Hematopoietic multipotent progenitor cell treated with erythropoietin and hydrocortisone succinate and interleukin-3 and kit ligand, for 4 days (in vitro differentiated cells): ENCODE results near the gene IL15.
"Not testable (repeated sequence)": the region's sequence is repeated elsewhere in the genome, so short reads cannot be mapped to it uniquely, and the experiment has no call there.

ENCODE experiments used
- DNase-seq: peaks from one replicate; pipeline ENCODE4 v3.0.0-alpha.2; 2015

IL15 gene

DNA sequence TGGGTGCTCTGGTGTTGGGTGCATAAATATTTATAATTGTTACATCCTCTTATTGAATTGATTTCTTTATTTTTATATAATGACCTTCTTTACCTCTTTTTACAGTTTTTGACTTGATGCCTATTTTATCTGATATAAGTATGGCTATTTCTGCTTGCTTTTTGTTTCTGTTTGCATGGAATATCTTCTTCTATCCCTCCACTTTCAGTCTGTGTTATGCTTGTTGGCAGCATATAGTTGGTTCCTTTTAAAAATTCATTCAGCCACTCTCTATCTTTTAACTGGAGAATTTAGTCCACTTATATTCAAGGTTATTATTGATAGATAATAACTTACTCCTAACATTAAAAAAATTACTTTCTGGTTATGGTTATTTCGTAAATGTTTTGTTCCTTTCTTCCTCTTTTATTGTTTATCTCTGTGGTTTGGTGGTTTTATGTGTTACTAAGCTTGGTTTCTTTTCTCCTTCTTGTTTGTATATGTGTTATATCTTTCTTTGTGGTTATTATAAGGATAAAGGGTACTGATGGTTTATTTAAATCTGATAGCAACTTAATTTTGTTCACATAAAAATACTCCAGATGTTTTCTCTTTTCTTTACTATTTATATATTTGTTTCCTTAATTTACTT is 69.5 kb downstream of the IL15 start:
- DNase-seq: peak; percentile 66

DNA sequence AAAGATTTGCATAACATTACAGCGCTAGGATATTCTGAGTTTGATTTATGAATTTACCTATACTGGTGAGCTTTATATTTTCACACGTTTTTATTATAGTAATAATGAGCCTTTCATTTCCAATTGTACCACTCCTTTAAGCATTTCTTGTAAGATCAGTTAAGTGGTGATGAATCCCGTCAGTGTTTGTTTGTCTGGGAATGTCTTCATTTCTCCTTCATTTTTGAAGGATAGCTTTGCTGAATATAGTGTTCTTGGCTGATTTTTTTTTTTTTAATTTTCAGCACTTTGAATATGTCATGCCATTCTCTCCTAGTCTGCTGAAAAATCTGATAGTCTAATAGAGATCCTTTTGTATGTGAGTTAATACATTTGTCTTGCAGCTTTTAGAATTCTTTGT is 70.1 kb downstream of the IL15 start:
- no peak for DNase-seq

DNA sequence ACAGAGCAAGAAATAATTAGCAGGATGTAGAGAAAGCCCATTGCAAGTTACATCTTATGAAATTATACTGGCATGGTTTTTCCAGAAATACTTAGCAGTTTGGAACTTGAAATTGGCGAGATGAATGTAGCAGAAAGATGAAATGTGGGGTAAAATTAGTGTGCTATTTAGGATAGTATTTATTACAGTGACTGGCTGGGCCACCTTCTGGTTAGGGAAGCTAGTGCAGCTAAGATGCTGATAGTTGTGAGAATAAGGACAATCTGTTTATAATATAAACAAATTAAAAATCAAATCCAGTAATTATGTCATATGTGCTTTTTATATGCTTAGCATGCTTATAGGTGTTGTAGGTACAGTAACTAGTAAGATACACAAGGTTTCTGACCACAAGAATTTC is 74.8 kb downstream of the IL15 start:
- DNase-seq: peak; percentile 66

DNA sequence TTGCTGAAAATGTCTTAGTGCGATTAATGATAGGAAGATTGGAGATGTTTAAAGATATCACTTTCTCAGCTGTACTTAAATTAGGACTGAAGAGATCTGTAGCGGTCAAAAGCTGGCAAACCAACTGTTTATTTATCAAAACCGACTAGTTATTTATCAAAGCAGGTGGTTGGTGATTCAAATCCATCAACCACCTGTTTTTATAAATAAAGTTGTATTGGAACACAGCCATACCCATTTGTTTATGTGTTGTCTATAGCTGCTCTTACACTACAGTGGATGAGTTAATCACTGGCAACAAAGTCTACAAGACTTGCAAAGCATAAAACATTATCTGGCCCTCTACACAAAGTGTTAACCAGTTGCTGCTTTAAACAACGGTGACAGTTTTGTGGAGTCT is 76.8 kb downstream of the IL15 start:
- no peak for DNase-seq

DNA sequence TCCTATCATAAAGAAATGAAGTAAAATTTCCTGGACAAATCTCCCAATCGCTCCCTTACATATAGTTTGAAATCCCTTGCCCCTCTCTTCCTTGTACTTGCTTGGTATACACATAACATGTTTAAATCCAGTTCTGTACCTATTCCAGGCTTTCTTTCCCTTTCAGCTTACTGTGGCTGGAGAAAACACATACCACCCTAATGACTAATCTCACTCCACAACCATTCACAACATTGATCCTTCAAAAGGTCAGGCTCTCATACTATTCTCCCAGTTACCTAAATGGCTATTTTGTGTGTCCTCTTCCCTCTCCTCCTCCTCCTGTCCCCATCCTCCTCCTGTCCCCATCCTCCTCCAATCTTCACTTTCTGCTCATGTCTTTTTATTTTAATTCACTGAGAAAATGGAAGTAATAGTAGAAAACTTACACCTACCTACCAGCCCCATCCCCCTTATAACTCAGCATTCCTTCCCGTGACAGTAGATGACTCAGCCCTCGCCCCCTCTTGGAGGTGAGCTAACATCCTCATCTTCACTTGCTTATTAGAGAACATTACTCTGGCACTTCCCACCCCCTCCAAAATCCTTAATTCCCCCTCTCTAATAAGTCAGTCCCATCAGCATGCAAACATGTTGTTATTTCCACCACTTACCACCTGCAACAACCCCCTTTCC is 77.5 kb downstream of the IL15 start:
- DNase-seq: no peak

- no peak for DNase-seq
Measured at GRCh38 chr4:141719585-141719984, 83.2 kb downstream of the IL15 start.

GRCh38 chr4:141721174-141721573 is 84.8 kb downstream of the IL15 start:
- no peak for DNase-seq

GRCh38 chr4:141724646-141725045 is 88.3 kb downstream of the IL15 start:
- DNase-seq: no peak

GRCh38 chr4:141727420-141727819 is 91.0 kb downstream of the IL15 start:
- no peak for DNase-seq

- DNase-seq: no peak
Measured at GRCh38 chr4:141730805-141731204, 94.4 kb downstream of the IL15 start.

- DNase-seq: no peak
Measured at GRCh38 chr4:141731481-141731880, 95.1 kb downstream of the IL15 start.

GRCh38 chr4:141739636-141740035 is 103.3 kb downstream of the IL15 start:
- DNase-seq: no peak

DNA sequence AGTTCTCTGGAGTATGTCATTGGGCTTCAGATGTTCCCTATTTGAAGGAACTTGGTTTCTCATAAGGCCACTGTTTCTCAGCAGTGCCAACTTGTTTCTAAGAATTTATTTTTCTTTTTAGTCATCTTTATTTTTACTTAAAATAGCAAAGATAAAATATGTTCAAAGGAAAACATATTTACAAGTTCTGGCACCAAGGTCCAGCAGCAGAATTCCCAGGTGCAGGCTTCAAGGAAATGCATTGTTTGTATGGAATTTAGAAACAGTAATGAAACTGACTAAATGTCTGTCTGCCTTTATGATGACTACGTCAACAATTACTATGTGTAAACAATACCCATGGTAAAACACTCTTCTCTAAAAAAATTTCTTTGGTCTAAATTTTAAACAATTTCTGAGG is 109.6 kb downstream of the IL15 start:
- DNase-seq: no peak

DNA sequence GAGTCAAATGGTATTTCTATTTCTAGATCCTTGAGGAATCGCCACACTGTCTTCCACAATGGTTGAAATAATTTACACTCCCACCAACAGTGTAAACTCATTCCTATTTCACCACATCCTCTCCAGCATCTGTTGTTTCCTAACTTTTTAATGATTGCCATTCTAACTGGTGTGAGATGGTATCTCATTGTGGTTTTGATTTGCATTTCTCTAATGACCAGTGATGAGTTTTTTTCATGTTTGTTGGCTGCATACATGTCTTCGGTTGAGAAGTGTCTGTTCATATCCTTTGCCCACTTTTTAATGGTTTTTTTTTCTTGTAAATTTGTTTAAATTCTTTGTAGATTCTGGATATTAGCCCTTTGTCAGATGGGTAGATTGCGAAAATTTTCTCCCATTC is 115.4 kb downstream of the IL15 start:
- DNase-seq: not testable (repeated sequence)

DNA sequence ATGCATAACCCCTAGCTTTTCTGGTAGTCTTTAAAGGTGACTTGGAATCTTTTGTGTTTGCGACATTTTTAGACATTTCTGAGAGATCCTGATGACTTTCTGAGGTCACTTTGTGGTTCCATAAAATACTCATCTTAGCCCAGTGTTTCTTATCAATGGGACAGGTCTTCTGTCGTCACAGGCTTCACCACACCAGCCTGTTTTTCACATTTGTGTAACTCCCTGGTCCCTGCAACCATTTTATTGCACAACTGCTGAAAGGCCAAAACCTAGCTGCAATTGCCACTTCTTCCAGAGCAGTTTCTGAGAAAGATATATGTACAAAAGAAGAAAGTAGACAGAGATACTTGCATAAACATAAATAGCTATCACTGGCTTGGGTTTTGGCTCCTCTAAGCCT is 120.9 kb downstream of the IL15 start:
- peak; percentile 76 for DNase-seq

DNA sequence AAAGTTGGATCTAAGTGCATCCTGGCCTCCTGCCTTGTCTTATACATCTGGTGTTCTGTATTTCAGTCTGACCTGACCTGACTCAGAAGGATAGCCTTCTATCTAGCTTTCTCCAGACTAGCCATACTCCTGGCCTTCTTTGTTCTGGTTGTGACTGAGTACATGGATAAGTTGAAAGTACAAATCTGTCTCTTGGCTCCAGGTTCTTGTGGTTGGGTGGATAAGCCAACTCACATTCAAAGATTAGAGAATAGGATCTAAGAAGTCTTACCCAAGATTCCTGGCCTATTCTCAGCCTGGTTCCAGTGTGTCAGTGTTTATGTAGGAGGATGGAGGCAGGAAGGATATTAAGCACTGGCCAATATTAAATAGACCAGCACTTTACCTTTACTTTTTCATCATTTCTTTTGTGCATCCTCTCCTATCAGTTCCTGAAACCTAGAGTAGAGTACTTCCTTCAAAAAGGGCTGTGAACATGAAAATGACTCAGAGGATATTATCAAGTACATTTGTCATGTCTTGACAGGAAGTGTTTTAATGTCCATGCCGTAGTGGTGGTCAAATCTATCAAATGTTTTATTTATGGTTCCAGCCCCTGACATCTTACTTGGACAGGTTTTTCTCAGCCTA is 123.5 kb downstream of the IL15 start:
- DNase-seq: peak; percentile 45

DNA sequence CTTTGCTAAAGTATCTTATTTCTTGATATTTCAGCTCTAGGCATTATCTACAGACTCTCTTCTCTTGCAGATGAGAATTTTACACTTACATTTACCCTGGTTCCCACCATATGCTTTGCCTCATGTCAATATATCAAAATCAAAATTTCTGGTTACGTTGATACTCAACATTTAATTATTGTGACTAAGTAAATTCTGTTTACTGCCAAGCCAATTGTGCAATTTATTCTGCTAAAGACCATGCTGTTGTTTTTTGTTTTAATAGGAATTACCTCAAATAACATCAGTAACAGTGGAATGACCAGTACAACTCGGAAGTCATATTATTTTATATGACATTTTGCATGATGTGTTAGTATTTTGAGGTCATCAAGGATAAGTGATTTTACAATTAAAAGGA is 125.5 kb downstream of the IL15 start:
- no peak for DNase-seq

GRCh38 chr4:141763374-141763773 is 127.0 kb downstream of the IL15 start:
- DNase-seq: no peak

DNA sequence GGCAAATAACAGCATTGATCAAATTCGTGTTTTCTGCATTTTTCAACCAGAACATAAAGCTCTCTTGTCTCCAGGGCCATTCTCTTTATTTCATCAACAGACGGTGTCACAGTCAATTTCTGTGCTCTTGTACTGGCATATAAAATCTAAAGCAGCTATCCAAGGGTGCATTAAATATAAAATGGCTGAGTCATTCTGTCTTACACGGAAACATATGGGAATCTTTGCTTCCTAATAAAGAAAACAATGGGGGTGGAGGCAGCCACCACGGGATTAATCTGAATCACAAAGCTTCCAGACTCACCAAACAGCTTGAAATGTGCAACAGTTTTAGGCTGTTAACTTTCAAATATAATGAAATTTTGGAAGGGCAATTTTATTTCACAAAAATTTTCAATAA is 132.6 kb downstream of the IL15 start:
- peak; percentile 17 for DNase-seq

DNA sequence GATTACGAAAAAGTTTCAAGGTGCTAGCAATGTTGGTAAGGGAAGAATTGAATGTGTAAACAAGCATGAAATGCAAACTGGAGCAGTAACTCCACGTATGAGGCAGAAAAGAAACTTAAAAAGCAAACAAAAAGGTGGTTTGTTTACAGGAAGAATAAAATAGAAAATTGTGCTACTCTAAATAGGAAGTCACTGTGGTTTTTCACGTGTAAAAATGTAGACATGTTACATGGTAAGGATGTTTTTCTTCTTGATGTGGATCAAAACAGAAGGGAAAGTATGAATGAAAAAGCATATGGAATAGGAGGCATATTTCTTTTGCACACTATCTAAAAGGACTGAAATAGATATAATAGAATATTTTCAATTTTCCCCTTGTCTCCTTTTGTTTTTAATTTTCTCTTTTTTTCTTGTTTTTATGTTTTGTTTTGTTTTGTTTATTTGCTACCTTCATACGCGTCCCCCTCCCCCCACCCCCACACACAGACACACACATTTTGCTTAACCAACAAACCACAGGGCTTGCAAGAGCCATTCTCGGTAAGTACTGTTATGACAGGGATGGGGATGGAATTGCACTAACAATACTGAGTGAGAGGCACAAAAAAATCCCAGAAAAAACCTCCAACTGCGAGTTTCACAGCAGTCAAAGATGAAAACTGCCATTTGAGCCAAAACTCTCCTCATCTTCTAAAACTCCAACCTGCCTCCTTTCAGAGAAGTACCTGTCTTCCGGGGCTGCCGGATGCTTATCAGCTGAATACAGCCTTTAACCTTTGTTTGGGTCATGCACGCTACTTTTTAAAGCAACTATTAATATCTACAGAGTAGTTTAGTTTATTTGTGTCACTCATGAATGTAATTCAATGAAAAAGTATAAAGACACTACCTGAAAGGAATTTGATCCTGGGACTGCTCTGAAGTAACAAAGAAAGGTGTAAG is 135.8 kb downstream of the IL15 start:
- DNase-seq: no peak

DNA sequence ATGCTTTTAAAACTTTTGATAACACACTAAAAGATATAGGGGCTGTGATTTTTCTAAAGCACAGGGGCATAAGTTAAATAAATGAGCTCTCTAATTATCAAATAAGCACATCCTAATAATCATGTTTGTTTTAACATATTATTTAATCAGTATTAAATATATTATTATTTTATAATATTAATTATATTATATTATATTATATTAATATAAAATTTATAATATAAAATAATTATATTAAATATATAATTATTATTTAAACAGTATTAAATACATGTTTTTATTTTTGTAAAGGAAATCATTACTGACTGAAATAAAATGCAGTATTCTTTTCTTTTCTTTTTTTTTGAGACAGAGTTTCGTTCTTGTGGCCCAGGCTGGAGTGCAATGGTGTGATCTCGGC is 136.5 kb downstream of the IL15 start:
- no peak for DNase-seq

- DNase-seq: no peak
Measured at GRCh38 chr4:141782205-141782604, 145.8 kb downstream of the IL15 start.
